ENCODE results near the gene TOGARAM2. TPM values are rescaled to one million over a fixed set of nuclear protein-coding genes. Genes with fewer than 3 reads are reported as not detected.
A peak's percentile ranks its signal among the peaks of the same experiment; 100 is the strongest.

TOGARAM2 gene
- total and polyA plus RNA-seq, 10 donors, result 3.0 to 19.9 (median 8.6) TPM

GRCh38 chr2:28951910-28952835, 28.9 kb upstream of the TOGARAM2 start:
- DNase-seq, result no peak
- WGBS, 5 donors, result 53 to 75% (median 64%) methylated on average over 13 of the region's 13 CpGs
- intact Hi-C loops (cut with DNase I; ENCODE audit: low total_unique reads), result no loop called here
- TF ChIP-seq POLR2A (IDR thresholded peaks at IDR 0.05), result no peak
- TF ChIP-seq POLR2AphosphoS5 (IDR thresholded peaks at IDR 0.05), result peak in 1 of 3 donors; percentile 57
- no peak for TF ChIP-seq CTCF (IDR thresholded peaks at IDR 0.05 in 8 of 11, conservative IDR thresholded peaks at IDR 0.05 in 3 of 11)
- no peak overlapping the region for H3K4me3 ChIP-seq
- H3K4me1 ChIP-seq, result peaks cover 0 to 34% (median 3%) of the 10 kb centered on the region in 6 donors
- H3K27me3 ChIP-seq (replicated peaks in 1 of 7), result no peaks in the 10 kb centered on the region
- peaks cover 0 to 11% (median 4%) of the 10 kb centered on the region in 8 donors for H3K9me3 ChIP-seq
- peaks cover 0 to 29% (median 16%) of the 10 kb centered on the region in 6 donors for H3K36me3 ChIP-seq
- H3K27ac ChIP-seq, result peak overlapping the region in 4 of 8 donors; percentile 20 to 87 (median 74)

DNA sequence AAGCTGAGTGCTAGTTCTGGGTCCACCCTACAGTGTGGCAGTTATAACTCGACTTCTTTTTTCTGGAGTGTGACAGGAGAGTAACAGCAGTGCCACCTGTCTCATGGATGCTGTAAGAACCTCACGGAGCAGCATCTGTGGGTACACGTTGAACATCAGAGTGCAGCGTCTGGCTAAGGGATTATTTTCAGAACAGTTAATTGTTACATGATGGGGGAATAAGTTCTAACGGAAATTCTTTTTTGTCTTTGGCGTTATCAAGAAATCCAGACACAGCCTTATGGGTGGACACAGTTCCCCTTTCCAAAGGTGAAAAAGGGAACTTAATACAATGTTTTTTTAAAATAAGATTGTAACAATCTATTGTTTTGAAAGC, 28.3 kb upstream of the TOGARAM2 start:
- H3K36me3 ChIP-seq, result peaks cover 0 to 22% (median 12%) of the 10 kb centered on the region in 6 donors
- H3K4me1 ChIP-seq, result peaks cover 0 to 34% (median 3%) of the 10 kb centered on the region in 6 donors
- TF ChIP-seq POLR2AphosphoS5 (IDR thresholded peaks at IDR 0.05) (no peak), CTCF (IDR thresholded peaks at IDR 0.05 in 8 of 11, conservative IDR thresholded peaks at IDR 0.05 in 3 of 11) (no peak), POLR2A (IDR thresholded peaks at IDR 0.05) (no peak)
- peak overlapping the region in 4 of 8 donors; percentile 20 to 87 (median 74) for H3K27ac ChIP-seq
- no peak overlapping the region for H3K4me3 ChIP-seq
- peaks cover 0 to 11% (median 4%) of the 10 kb centered on the region in 8 donors for H3K9me3 ChIP-seq
- 18 to 26% (median 19%) methylated on average over 6 of the region's 6 CpGs for WGBS, 5 donors
- intact Hi-C loops (cut with DNase I; ENCODE audit: low total_unique reads), result no loop called here
- no peaks in the 10 kb centered on the region for H3K27me3 ChIP-seq (replicated peaks in 1 of 7)
- DNase-seq, result no peak

DNA sequence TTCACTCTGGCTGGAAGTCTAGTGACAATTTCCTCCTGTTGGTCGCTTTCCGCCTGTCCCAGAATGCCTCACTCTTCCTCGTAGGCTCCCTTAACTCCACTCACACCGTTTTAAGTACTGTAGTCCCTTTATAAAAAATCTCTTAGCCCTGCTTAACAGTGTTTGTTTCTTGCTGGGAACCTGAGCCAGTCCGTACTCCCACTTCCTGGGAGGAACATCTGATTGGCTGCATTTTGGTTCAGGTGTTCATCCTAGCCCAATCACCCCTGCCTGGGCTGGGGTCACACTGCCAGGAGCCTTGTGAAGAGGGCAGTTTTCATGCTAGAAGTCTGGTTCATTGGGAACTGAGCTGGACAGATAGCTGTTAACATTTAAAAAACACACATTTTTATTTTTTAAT, 25.6 kb upstream of the TOGARAM2 start:
- intact Hi-C loops (cut with DNase I; ENCODE audit: low total_unique reads), result no loop called here
- Histone ChIP-seq H3K36me3 (no peaks in the 10 kb centered on the region), H3K27ac (no peak overlapping the region), H3K4me1 (peaks cover 0 to 38% (median 7%) of the 10 kb centered on the region in 6 donors), H3K4me3 (no peak overlapping the region), H3K27me3 (replicated peaks in 1 of 7) (peaks cover 0 to 5% (median 0%) of the 10 kb centered on the region in 7 donors), H3K9me3 (no peaks in the 10 kb centered on the region)
- TF ChIP-seq POLR2AphosphoS5 (IDR thresholded peaks at IDR 0.05), result no peak
- TF ChIP-seq CTCF (IDR thresholded peaks at IDR 0.05 in 8 of 11, conservative IDR thresholded peaks at IDR 0.05 in 3 of 11), result no peak
- TF ChIP-seq POLR2A (IDR thresholded peaks at IDR 0.05), result no peak
- no peak for DNase-seq
- WGBS, 5 donors, result 61 to 70% (median 63%) methylated on average over 5 of the region's 5 CpGs

DNA sequence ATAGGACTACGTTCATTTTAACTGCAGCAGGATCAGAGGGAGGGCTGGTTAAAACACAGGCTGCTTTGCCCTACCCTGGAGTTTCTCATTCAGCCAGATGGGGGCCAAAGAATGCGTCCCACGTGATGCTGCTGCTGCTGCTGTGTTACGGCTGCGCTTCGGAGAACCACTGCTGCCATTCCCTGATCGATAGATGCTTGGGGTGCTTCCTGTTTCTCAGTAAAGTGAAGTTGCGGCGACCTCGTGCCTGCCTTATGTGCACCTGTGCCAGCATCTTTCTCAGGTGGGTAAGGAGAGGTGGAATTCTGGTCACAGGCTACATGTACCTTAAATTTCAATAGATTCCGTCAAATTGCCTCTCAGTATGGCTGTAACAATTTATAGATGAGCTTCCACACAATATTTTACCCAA, 24.7 kb upstream of the TOGARAM2 start:
- H3K4me3 ChIP-seq, result peak overlapping the region in 1 of 8 donors; percentile 20
- intact Hi-C loops (cut with DNase I; ENCODE audit: low total_unique reads), result no loop called here
- DNase-seq, result no peak
- H3K9me3 ChIP-seq, result no peaks in the 10 kb centered on the region
- WGBS, 5 donors, result 7 to 29% (median 23%) methylated on average over 11 of the region's 11 CpGs
- peaks cover 0 to 33% (median 7%) of the 10 kb centered on the region in 6 donors for H3K4me1 ChIP-seq
- peak overlapping the region in 1 of 8 donors; percentile 43 for H3K27ac ChIP-seq
- peaks cover 0 to 5% (median 0%) of the 10 kb centered on the region in 7 donors for H3K27me3 ChIP-seq (replicated peaks in 1 of 7)
- no peak for TF ChIP-seq POLR2A (IDR thresholded peaks at IDR 0.05)
- TF ChIP-seq CTCF (IDR thresholded peaks at IDR 0.05 in 8 of 11, conservative IDR thresholded peaks at IDR 0.05 in 3 of 11), result peak in 2 of 11 experiments; percentile 1 to 27
- no peak for TF ChIP-seq POLR2AphosphoS5 (IDR thresholded peaks at IDR 0.05)
- no peaks in the 10 kb centered on the region for H3K36me3 ChIP-seq
